K562 (cell line): ENCODE results near the gene DKC1. TPM values are rescaled to one million over a fixed set of nuclear protein-coding genes. Genes with fewer than 3 reads are reported as not detected.

Source experiments
- ATF1 ChIP-seq, 2 experiments: fragments of 450-650 bp in 1 of 2; IDR thresholded peaks; 2 replicates each; pipeline ENCODE4 v1.6.1; 2016; ENCODE audit warnings: missing compliant biosample characterization in 1 of 2, missing genetic modification characterization in 1 of 2
- CBFA2T3 ChIP-seq: fragments of 450-650 bp; IDR thresholded peaks from 2 replicates; pipeline ENCODE4 v1.6.1; 2017
- COPS2 ChIP-seq: fragments of 450-650 bp; conservative IDR thresholded peaks from 2 replicates; pipeline ENCODE4 v1.6.1; 2016; ENCODE audit warnings: mild to moderate bottlenecking, moderate library complexity
- CTCF ChIP-seq, 3 experiments: IDR thresholded peaks in 2 of 3; conservative IDR thresholded peaks in 1 of 3; 2 replicates each; pipeline ENCODE4 v1.5.1; 2011 to 2012; ENCODE audit warnings: low read length in 3 of 3, mild to moderate bottlenecking in 3 of 3, control low read depth in 2 of 3, improper control_type of control experiment in 1 of 3, inconsistent platforms in 1 of 3, low read depth in 1 of 3, mixed read lengths in 1 of 3, moderate library complexity in 1 of 3; ENCODE audit not compliant: insufficient read depth in 2 of 3
- DPF2 ChIP-seq: fragments of 450-650 bp; IDR thresholded peaks from 2 replicates; pipeline ENCODE4 v1.6.1; 2016
- EP400 ChIP-seq: fragments of 450-650 bp; IDR thresholded peaks from 2 replicates; pipeline ENCODE4 v1.6.1; 2017; ENCODE audit warnings: antibody characterized with exemption, mild to moderate bottlenecking, moderate library complexity
- ETV5 ChIP-seq: sonication (generic); formaldehyde crosslinking; IDR thresholded peaks from 2 replicates; pipeline ENCODE4 v1.4.0; 2020; ENCODE audit warnings: low read depth, mild to moderate bottlenecking, missing genetic modification reagents
- GABPA ChIP-seq: fragments of 200-800 bp; sonication (Bioruptor generic); conservative IDR thresholded peaks from 2 replicates; pipeline ENCODE4 v1.6.1; 2016; ENCODE audit warnings: low read depth, missing genetic modification characterization, missing compliant biosample characterization
- HCFC1 ChIP-seq: IDR thresholded peaks from 2 replicates; pipeline ENCODE4 v1.6.1; 2012; ENCODE audit warnings: low read depth, low read length, improper control_type of control experiment
- KLF16 ChIP-seq: IDR thresholded peaks from 2 replicates; pipeline ENCODE4 v1.6.1; 2016; ENCODE audit warnings: antibody characterized with exemption
- L3MBTL2 ChIP-seq: fragments of 450-650 bp; IDR thresholded peaks from 2 replicates; pipeline ENCODE4 v1.6.1; 2016; ENCODE audit warnings: mild to moderate bottlenecking, moderate library complexity
- NR2C1 ChIP-seq, 2 experiments: fragments of 450-650 bp; IDR thresholded peaks; 2 replicates each; pipeline ENCODE4 v1.6.1; 2017; ENCODE audit warnings: mild to moderate bottlenecking in 2 of 2, antibody characterized with exemption in 1 of 2, inconsistent platforms in 1 of 2, missing compliant biosample characterization in 1 of 2, missing genetic modification characterization in 1 of 2
- NR2C2 ChIP-seq, 2 experiments: fragments of 200-800 bp in 1 of 2; sonication (Bioruptor generic) in 1 of 2; sonication (generic) in 1 of 2; formaldehyde crosslinking in 1 of 2; IDR thresholded peaks; 2 replicates each; pipeline versions ENCODE4 v1.6.1 to v1.8.0; 2016 to 2022; ENCODE audit warnings: mild to moderate bottlenecking in 1 of 2, missing compliant biosample characterization in 1 of 2, missing genetic modification characterization in 1 of 2, missing genetic modification reagents in 1 of 2
- SMAD4 ChIP-seq: fragments of 250-450 bp; sonication (Bioruptor Pico); conservative IDR thresholded peaks from 2 replicates; pipeline ENCODE4 v1.8.0; 2021; ENCODE audit warnings: inconsistent platforms, mild to moderate bottlenecking, moderate library complexity
- SOX6 ChIP-seq: fragments of 450-650 bp; IDR thresholded peaks from 2 replicates; pipeline ENCODE4 v1.6.1; 2014; ENCODE audit warnings: mild to moderate bottlenecking
- SP1 ChIP-seq: sonication (generic); formaldehyde crosslinking; IDR thresholded peaks from 2 replicates; pipeline ENCODE4 v1.8.1; 2022; ENCODE audit warnings: mild to moderate bottlenecking, missing genetic modification reagents
- SPI1 ChIP-seq: IDR thresholded peaks from 2 replicates; pipeline ENCODE4 v1.6.1; 2011; ENCODE audit warnings: low read depth, low read length, control low read depth, borderline replicate concordance
- SREBF1 ChIP-seq: fragments of 150-350 bp; IDR thresholded peaks from 2 replicates; pipeline ENCODE4 v1.6.1; 2014; ENCODE audit warnings: antibody characterized with exemption, low read depth, low read length, borderline replicate concordance
- TAF7 ChIP-seq: fragments of 450-650 bp; IDR thresholded peaks from 2 replicates; pipeline ENCODE4 v1.6.1; 2016; ENCODE audit warnings: missing genetic modification characterization, missing compliant biosample characterization
- TAF9B ChIP-seq: fragments of 450-650 bp; IDR thresholded peaks from 2 replicates; pipeline ENCODE4 v1.6.1; 2018; ENCODE audit warnings: mild to moderate bottlenecking; ENCODE audit not compliant: partially characterized antibody
- ZBTB5 ChIP-seq: fragments of 450-650 bp; IDR thresholded peaks from 2 replicates; pipeline ENCODE4 v1.6.1; 2017; ENCODE audit warnings: antibody characterized with exemption
- ZC3H8 ChIP-seq: fragments of 450-650 bp; IDR thresholded peaks from 2 replicates; pipeline ENCODE4 v1.6.1; 2017
- ZNF277 ChIP-seq: fragments of 250-450 bp; sonication (Bioruptor Pico); IDR thresholded peaks from 2 replicates; pipeline ENCODE4 v1.8.0; 2022; ENCODE audit warnings: inconsistent platforms, mild to moderate bottlenecking, moderate library complexity, borderline replicate concordance
- ZNF583 ChIP-seq: fragments of 250-450 bp; sonication (Bioruptor Pico); IDR thresholded peaks from 2 replicates; pipeline ENCODE4 v1.4.0; 2020
- ZNF764 ChIP-seq: fragments of 250-450 bp; sonication (Bioruptor Pico); IDR thresholded peaks from 2 replicates; pipeline ENCODE4 v1.4.0; 2020; ENCODE audit warnings: low read depth, mild to moderate bottlenecking, moderate library complexity
- ZNF778 ChIP-seq: fragments of 450-650 bp; formaldehyde crosslinking; IDR thresholded peaks from 2 replicates; pipeline ENCODE4 v1.4.0; 2020; ENCODE audit warnings: mild to moderate bottlenecking, moderate library complexity
- polyA plus RNA-seq, 8 experiments: library from polyadenylated mRNA; depleted of rRNA in 4 of 8; stranded (reverse) in 5 of 8; unstranded in 3 of 8; fragments of >200 nt; fragmentation: Nextera tagmentation in 2 of 8; fragmentation: Illumina TruSeq in 1 of 8; extraction: Ambion mirVana in 2 of 8; extraction: Trizol in 1 of 8; gene quantifications; 2 replicates each; pipeline versions ENCODE4 v1.2.1 to v1.2.3, GENCODE V29; 2011 to 2014; ENCODE audit warnings: inconsistent platforms in 1 of 8, missing spikeins in 1 of 8
- total RNA-seq, 7 experiments: library from RNA; depleted of rRNA in 6 of 7; stranded (reverse); fragments of >200 nt in 6 of 7; fragmentation: Illumina TruSeq in 2 of 7; extraction: Trizol in 2 of 7; gene quantifications; 2 replicates each; pipeline versions ENCODE4 v1.2.1 to v1.2.3, GENCODE V29; 2011 to 2021; ENCODE audit warnings: low replicate concordance in 1 of 7

The DKC1 gene
- total and polyA plus RNA-seq, 9 of the 15 experiments (the other 6 are each of a cell fraction or from before 2014, with no cell fraction given): 205 to 313 (median 219) TPM

GRCh38 chrX:154717824-154718223 is 44.8 kb upstream of the DKC1 start (continued):
- TF ChIP-seq SREBF1 (no peak), ZNF778 (no peak), SMAD4 (CRISPR knock-in tag) (0 out of 2 replicates have a peak, but pooled peaks have one; percentile 31), TAF7 (no peak), SP1 (CRISPR knock-in tag) (no peak), TAF9B (peak; percentile 42), SPI1 (peak; percentile 71; the same call in 1 of the 2 replicates), L3MBTL2 (0 out of 2 replicates have a peak, but pooled peaks have one; percentile 19), NR2C1 (IDR thresholded peaks at IDR 0.05) (0 out of 2 replicates have a peak, but pooled peaks have one; percentile 10), NR2C1 (tag; IDR thresholded peaks at IDR 0.05) (no peak), COPS2 (no peak), EP400 (peak; percentile 83), ZBTB5 (no peak), ZC3H8 (no peak), ZNF277 (CRISPR knock-in tag) (no peak), KLF16 (no peak), DPF2 (peak; percentile 68; the same call in 1 of the 2 replicates), ZNF583 (no peak), ATF1 (CRISPR knock-in tag; IDR thresholded peaks at IDR 0.05) (no peak), ATF1 (tag; IDR thresholded peaks at IDR 0.05) (0 out of 2 replicates have a peak, but pooled peaks have one; percentile 25), GABPA (peak; percentile 89), SOX6 (peak; percentile 79; the same call in 1 of the 2 replicates), CBFA2T3 (peak; percentile 42; the same call in 1 of the 2 replicates), ETV5 (CRISPR knock-in tag) (peak; percentile 77), HCFC1 (peak; percentile 37; the same call in 1 of the 2 replicates), CTCF (IDR thresholded peaks at IDR 0.05 in 2 of 3, conservative IDR thresholded peaks at IDR 0.05 in 1 of 3; ENCODE audit: insufficient read depth in 2 of 3, low read depth in 1 of 3, low read length in 3 of 3) (peak; percentile 57 to 65 (median 61)), ZNF764 (CRISPR knock-in tag) (no peak), NR2C2 (CRISPR knock-in tag; IDR thresholded peaks at IDR 0.05) (no peak), NR2C2 (tag; IDR thresholded peaks at IDR 0.05) (peak; percentile 52; the same call in 1 of the 2 replicates)
